HepG2 (cell line): ENCODE measurements around the gene TAF12. TPM values are rescaled to one million over a fixed set of nuclear protein-coding genes. Genes with fewer than 3 reads are reported as not detected.
A peak's percentile ranks its signal among the peaks of the same experiment; 100 is the strongest.

Experiments
- AGO2 ChIP-seq: fragments of 200-400 bp; formaldehyde crosslinking; optimal IDR thresholded peaks from 2 replicates; pipeline ENCODE3; 2017; ENCODE audit warnings: mild to moderate bottlenecking, low read depth, low read length, moderate library complexity
- ATRX ChIP-seq: sonication (generic); formaldehyde crosslinking; IDR thresholded peaks from 2 replicates; pipeline ENCODE4 v1.4.0; 2020; ENCODE audit warnings: missing genetic modification reagents, borderline replicate concordance
- CHD4 ChIP-seq: fragments of 200-600 bp; sonication (generic); IDR thresholded peaks from 2 replicates; pipeline ENCODE4 v1.7.0; 2017; ENCODE audit warnings: mild to moderate bottlenecking, low read length, borderline replicate concordance
- FOXA3 ChIP-seq: IDR thresholded peaks from 2 replicates; pipeline ENCODE4 v1.6.1; 2016; ENCODE audit warnings: missing genetic modification reagents, missing compliant biosample characterization
- MEIS2 ChIP-seq: sonication (generic); formaldehyde crosslinking; IDR thresholded peaks from 2 replicates; pipeline ENCODE4 v1.9.0; 2021; ENCODE audit warnings: mild to moderate bottlenecking, missing genetic modification reagents
- REPIN1 ChIP-seq: sonication (generic); formaldehyde crosslinking; IDR thresholded peaks from 2 replicates; pipeline ENCODE4 v1.8.0; 2022; ENCODE audit warnings: missing genetic modification reagents, low read depth, mild to moderate bottlenecking, borderline replicate concordance
- U2AF2 ChIP-seq: fragments of 200-400 bp; formaldehyde crosslinking; IDR thresholded peaks from 2 replicates; pipeline ENCODE4 v1.6.1; 2017; ENCODE audit warnings: low read depth, mild to moderate bottlenecking, low read length
- ZC3H13 ChIP-seq: sonication (generic); formaldehyde crosslinking; IDR thresholded peaks from 2 replicates; pipeline ENCODE4 v1.8.1; 2023; ENCODE audit warnings: mild to moderate bottlenecking, missing genetic modification reagents, moderate library complexity
- ZEB1 ChIP-seq: IDR thresholded peaks from 2 replicates; pipeline ENCODE4 v1.6.1; 2012; ENCODE audit warnings: mild to moderate bottlenecking, low read depth, inconsistent platforms; ENCODE audit not compliant: insufficient replicate concordance
- ZFP36 ChIP-seq: fragments of 150-350 bp; IDR thresholded peaks from 2 replicates; pipeline ENCODE4 v1.6.1; 2018; ENCODE audit warnings: borderline replicate concordance, low read length, low read depth; ENCODE audit not compliant: partially characterized antibody
- ZMAT3 ChIP-seq: sonication (generic); formaldehyde crosslinking; conservative IDR thresholded peaks from 2 replicates; pipeline ENCODE4 v1.7.0; 2021; ENCODE audit warnings: missing genetic modification reagents
- ZNF878 ChIP-seq: sonication (generic); formaldehyde crosslinking; IDR thresholded peaks from 2 replicates; pipeline ENCODE4 v1.8.1; 2023; ENCODE audit warnings: mild to moderate bottlenecking, missing genetic modification reagents, moderate library complexity
- polyA plus RNA-seq, 8 experiments: library from polyadenylated mRNA; depleted of rRNA in 3 of 8; stranded (reverse) in 7 of 8; unstranded in 1 of 8; fragments of >200 nt; fragmentation: Illumina TruSeq in 4 of 8; extraction: Trizol in 4 of 8; gene quantifications; 2 replicates each; pipeline versions ENCODE4 v1.2.1 to v1.2.3, GENCODE V29; 2011 to 2016; ENCODE audit warnings: low read depth in 4 of 8, missing spikeins in 1 of 8, mixed read lengths in 1 of 8; ENCODE audit not compliant: insufficient read depth in 1 of 8
- total RNA-seq, 5 experiments: library from RNA; depleted of rRNA; stranded (reverse); fragments of >200 nt; fragmentation: Illumina TruSeq; extraction: Trizol; gene quantifications; 2 replicates each; pipeline ENCODE4 v1.2.3, GENCODE V29; 2016; ENCODE audit warnings: low read depth in 1 of 5
- TF ChIP-seq, protein P1 (sequence below): sonication (generic); formaldehyde crosslinking; IDR thresholded peaks from one replicate; pipeline ENCODE4 v1.5.1; 2020; ENCODE audit warnings: mild to moderate bottlenecking, missing genetic modification reagents; ENCODE audit errors: not compliant biosample characterization
- TF ChIP-seq, protein P2 (sequence below): sonication (generic); formaldehyde crosslinking; IDR thresholded peaks from 2 replicates; pipeline ENCODE4 v1.4.0; 2020; ENCODE audit warnings: missing genetic modification reagents
- TF ChIP-seq, protein P3 (sequence below): sonication (generic); formaldehyde crosslinking; IDR thresholded peaks from 2 replicates; pipeline ENCODE4 v1.4.0; 2020; ENCODE audit warnings: missing genetic modification reagents

Gene TAF12
- total and polyA plus RNA-seq, 2 of the 13 experiments (the other 11 are each of a cell fraction or from before 2014, with no cell fraction given), result 16.3 to 17.1 TPM

DNA sequence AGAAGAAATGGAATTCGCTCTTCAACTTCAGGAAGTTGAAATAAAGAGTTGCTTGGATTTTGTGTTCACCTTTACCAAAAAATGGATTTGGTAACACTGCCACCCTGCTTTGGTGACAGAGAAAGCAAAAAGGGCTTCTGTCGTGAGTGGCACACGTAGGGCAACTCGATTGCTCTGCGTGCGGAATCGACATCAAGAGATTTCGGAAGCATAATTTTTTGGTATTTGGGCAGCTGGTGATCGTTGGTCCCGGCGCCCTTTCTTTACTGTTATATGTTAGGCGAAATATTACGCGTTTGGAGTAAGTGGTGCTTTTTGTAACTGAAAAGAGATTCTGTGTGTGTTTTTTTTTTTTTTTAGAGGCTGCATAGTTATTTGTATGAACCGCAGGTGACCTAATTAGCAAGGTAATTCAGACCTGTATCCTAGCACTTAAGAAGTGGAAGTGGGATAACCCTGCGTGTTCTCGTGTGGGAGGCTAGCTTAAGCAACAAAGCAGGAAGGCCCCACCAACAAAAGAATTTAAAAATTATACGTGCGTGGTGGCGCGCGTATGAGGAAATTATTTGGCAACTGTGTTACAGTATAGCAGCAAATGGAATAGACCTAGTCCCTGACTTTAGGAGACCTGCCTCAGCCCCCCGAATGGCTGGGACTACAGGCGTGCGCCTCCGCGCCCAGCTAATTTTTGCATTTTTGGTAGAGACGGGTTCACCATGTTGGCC, 5.8 kb upstream of the TAF12 start, which contains the start of gene RNU11 (continued):
- TF ChIP-seq, protein P1, sequence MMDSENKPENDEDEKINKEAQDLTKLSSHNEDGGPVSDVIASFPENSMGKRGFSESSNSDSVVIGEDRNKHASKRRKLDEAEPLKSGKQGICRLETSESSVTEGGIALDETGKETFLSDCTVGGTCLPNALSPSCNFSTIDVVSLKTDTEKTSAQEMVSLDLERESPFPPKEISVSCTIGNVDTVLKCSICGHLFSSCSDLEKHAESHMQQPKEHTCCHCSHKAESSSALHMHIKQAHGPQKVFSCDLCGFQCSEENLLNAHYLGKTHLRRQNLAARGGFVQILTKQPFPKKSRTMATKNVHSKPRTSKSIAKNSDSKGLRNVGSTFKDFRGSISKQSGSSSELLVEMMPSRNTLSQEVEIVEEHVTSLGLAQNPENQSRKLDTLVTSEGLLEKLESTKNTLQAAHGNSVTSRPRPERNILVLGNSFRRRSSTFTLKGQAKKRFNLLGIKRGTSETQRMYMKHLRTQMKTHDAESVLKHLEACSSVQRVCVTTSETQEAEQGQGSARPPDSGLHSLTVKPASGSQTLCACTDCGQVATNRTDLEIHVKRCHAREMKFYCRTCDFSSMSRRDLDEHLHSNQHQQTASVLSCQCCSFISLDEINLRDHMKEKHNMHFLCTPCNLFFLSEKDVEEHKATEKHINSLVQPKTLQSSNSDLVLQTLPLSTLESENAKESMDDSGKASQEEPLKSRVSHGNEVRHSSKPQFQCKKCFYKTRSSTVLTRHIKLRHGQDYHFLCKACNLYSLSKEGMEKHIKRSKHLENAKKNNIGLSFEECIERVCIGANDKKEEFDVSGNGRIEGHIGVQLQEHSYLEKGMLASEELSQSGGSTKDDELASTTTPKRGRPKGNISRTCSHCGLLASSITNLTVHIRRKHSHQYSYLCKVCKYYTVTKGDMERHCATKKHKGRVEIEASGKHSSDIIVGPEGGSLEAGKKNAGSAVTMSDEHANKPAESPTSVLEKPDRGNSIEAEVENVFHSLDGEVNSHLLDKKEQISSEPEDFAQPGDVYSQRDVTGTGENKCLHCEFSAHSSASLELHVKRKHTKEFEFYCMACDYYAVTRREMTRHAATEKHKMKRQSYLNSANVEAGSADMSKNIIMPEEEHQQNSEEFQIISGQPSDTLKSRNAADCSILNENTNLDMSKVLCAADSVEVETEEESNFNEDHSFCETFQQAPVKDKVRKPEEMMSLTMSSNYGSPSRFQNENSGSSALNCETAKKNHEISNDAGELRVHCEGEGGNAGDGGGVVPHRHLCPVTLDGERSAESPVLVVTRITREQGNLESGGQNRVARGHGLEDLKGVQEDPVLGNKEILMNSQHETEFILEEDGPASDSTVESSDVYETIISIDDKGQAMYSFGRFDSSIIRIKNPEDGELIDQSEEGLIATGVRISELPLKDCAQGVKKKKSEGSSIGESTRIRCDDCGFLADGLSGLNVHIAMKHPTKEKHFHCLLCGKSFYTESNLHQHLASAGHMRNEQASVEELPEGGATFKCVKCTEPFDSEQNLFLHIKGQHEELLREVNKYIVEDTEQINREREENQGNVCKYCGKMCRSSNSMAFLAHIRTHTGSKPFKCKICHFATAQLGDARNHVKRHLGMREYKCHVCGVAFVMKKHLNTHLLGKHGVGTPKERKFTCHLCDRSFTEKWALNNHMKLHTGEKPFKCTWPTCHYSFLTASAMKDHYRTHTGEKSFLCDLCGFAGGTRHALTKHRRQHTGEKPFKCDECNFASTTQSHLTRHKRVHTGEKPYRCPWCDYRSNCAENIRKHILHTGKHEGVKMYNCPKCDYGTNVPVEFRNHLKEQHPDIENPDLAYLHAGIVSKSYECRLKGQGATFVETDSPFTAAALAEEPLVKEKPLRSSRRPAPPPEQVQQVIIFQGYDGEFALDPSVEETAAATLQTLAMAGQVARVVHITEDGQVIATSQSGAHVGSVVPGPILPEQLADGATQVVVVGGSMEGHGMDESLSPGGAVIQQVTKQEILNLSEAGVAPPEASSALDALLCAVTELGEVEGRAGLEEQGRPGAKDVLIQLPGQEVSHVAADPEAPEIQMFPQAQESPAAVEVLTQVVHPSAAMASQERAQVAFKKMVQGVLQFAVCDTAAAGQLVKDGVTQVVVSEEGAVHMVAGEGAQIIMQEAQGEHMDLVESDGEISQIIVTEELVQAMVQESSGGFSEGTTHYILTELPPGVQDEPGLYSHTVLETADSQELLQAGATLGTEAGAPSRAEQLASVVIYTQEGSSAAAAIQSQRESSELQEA (CRISPR knock-in tag), result no peak
- TF ChIP-seq MEIS2 (peak; percentile 62; the same call in 1 of the 2 replicates), ZEB1 (no peak), ZNF878 (CRISPR knock-in tag) (peak; percentile 97), ZFP36 (no peak), CHD4 (no peak), FOXA3 (peak; percentile 88), REPIN1 (peak; percentile 95), AGO2 (no peak), U2AF2 (no peak), ZC3H13 (CRISPR knock-in tag) (0 out of 2 replicates have a peak, but pooled peaks have one; percentile 53), ATRX (no peak), ZMAT3 (peak; percentile 78)
- TF ChIP-seq, protein P2, sequence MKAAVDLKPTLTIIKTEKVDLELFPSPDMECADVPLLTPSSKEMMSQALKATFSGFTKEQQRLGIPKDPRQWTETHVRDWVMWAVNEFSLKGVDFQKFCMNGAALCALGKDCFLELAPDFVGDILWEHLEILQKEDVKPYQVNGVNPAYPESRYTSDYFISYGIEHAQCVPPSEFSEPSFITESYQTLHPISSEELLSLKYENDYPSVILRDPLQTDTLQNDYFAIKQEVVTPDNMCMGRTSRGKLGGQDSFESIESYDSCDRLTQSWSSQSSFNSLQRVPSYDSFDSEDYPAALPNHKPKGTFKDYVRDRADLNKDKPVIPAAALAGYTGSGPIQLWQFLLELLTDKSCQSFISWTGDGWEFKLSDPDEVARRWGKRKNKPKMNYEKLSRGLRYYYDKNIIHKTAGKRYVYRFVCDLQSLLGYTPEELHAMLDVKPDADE (CRISPR knock-in tag), result no peak
- TF ChIP-seq, protein P3, sequence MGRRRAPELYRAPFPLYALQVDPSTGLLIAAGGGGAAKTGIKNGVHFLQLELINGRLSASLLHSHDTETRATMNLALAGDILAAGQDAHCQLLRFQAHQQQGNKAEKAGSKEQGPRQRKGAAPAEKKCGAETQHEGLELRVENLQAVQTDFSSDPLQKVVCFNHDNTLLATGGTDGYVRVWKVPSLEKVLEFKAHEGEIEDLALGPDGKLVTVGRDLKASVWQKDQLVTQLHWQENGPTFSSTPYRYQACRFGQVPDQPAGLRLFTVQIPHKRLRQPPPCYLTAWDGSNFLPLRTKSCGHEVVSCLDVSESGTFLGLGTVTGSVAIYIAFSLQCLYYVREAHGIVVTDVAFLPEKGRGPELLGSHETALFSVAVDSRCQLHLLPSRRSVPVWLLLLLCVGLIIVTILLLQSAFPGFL (CRISPR knock-in tag), result 0 out of 2 replicates have a peak, but pooled peaks have one; percentile 28
